ENCODE measurements around the gene PHLPP2.
"Not testable (repeated sequence)": the region's sequence is repeated elsewhere in the genome, so short reads cannot be mapped to it uniquely, and the experiment has no call there.

Gene PHLPP2

DNA sequence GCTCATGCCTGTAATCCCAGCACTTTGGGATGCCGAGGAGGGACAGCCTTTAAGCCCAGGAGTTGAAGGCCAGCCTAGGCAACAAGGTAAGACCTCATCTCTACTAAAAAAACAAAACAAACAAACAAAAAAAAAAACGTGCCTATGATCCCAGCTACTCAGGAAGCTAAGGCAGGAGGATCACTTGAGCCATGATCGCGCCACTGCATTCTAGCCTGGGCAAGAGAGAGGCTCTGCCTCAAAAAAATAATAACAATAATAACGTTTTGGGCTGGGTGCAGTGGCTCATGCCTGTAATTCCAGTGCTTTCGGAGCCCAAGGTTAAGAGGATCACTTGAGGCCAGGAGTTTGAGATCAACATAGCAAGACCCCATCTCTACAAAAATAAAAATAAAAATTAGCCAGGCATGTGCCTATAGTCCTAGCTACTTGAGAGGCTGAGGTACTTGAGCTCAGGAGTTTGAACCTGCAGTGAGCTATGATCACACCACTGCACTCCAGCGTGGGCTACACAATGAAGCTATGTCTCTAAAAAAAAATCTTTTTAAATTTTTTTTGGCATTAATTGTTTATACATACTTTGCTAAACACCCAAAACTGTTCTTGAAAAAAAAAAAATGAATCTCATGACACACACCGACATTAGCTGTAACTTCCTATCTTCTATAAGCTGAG lies 3.3 kb downstream of the PHLPP2 start:
- no peak for DNase-seq (ENCODE audit: low read depth in 2 of 2)

DNA sequence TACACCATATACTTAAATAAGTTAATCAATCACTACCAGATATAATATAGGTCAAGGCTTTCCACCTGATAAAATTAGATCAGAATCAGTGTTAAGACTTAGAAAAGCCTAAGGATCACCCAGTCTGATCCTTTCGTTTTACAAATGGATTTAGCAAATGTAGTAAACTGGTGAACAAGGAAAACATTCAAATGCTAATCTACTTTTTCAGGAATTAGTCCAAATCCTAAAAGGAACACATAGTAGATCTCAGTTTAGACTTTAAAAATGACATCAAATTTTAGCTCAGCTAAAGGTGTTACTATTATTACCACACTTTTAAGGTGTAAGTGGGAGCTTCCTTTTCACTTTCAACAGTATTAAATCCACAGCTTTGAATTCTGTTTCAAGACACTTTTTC lies 12.0 kb downstream of the PHLPP2 start:
- DNase-seq (ENCODE audit: low read depth in 2 of 2): no peak

DNA sequence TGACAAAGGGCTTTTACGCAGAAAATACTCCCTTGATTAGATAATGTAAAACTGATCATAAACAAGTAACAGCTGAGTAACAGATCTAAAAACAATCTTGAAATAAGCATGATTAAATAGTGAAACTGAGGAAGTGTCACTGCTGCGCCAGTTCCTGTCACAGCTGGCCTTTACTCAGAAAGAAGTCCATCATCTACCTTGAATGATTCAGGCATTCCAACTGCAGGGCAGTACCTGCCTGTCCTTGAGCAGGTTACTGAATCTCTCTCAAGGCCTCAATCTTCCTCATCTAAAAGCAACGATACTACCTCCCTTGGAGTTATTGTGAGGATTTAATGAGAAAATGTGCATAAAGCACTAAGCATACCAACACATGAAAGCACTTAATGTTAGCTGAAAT lies 12.7 kb downstream of the PHLPP2 start:
- no peak for DNase-seq (ENCODE audit: low read depth in 2 of 2)

DNA sequence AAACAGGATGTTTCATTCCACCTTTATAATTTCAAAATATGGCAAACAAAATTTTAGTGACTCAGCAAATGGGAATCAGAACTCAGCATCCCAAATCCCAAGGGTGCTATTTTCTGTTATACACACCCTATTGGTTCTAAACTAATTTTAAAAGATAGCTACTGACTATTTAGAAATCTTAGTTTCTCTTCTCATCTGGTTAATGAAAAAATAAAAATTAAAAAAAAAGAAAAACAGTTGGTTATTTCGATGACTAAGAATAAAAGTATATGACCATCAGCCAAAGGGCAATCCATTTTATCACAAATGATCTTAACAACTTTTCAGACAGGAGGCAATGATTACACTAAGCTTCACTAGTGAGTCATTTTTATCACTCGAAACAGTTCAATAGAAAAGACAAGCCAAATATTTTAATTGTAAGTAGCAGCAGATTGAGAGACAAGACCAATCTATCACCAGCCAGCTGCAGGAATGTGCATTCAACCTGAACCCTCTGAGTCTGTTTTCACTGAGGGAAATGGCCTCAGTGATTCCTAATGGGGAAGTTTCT lies 15.2 kb downstream of the PHLPP2 start:
- DNase-seq (ENCODE audit: low read depth in 2 of 2): no peak

DNA sequence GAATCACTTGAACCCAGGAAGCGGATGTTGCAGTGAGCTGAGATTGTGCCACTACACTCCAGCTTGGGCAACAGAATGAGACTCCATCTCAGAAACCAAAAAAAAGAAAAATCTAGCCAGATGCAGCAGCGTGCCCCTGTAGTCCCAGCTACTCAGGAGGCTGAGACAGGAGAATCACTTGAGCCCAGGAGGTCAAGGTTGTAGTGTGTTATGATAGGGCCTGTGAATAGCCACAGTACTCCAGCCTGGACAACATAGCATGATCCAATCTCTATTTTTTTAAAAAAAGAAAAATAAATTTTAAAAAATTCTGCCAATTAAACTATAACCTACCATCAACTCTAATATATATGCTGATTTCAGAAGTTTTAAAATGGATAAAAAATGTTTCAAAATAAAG lies 15.8 kb downstream of the PHLPP2 start:
- DNase-seq (ENCODE audit: low read depth in 2 of 2): no peak

DNA sequence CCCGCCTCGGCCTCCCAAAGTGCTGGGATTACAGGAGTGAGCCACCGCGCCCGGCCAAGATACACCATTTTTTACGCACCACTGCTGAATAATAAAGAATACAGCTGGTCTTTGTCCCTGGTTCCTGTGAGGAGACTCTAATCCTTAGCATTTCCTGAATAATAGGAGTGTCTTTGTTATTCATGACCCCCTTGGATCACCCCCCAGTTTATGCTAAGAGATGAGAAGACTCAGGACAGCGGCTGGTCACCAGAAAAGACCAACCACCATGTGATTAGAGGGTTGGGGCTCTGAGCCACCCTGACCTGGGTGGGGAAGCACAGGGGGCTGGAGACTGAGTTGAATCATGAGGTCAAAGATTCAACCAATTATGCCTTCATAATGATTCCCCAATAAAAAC lies 17.3 kb downstream of the PHLPP2 start:
- no peak for DNase-seq (ENCODE audit: low read depth in 2 of 2)

DNA sequence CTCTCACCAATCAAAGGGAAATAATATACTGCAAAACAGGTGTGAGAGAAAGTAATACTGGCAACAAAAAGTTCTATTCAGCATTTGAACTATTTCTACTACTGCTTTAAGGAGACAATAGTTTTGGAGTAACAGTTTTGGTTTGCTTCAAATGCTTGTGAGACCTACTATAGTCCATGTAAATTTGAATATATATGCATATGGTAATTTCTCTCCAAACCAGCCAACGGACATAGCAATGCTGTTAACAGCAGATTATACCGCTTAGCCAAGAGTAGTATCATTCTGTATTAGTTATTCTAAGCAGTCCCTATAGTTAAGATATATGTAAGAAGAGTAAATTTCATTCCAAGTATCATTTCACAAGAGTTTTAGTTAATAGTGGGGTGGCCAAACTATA lies 18.5 kb downstream of the PHLPP2 start:
- DNase-seq (ENCODE audit: low read depth in 2 of 2): no peak

DNA sequence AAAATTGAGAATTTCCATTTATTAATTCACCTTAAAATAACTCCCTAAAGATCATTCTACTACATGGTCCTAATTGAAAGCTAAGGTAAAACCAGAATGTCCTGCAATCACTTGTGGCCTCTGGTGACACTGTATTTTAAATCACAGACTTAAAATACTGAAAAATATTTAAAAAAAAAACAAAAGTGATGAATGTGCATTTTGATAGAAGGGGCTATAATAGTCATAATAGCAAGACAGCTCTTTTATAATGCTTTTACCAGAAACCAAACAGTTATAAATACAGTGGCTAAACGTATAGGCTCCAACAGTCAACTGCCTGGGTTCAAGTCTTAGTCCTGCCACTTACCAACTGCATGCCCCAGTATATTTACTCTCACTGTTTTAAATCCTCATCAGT lies 21.2 kb downstream of the PHLPP2 start:
- no peak for DNase-seq (ENCODE audit: low read depth in 2 of 2)

DNA sequence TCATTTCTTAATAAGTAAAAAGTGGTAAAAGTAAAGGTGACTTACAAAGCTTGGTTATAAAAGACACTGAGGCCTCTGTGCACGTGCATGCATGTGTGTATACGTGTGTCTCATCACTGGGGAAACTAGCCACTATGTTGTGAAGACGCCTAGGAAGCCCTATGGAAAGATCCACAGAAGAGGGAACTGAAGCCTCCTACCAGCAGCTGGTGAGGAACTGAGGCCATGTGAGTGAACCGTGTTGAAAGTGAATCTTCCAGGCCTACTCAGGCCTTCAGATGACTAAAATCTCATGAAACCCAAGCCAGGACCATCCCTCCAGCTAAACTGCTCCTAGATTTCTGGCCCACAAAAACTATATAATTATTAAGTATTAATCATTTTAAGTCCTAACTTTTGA lies 23.7 kb downstream of the PHLPP2 start:
- no peak for DNase-seq (ENCODE audit: low read depth in 2 of 2)

DNA sequence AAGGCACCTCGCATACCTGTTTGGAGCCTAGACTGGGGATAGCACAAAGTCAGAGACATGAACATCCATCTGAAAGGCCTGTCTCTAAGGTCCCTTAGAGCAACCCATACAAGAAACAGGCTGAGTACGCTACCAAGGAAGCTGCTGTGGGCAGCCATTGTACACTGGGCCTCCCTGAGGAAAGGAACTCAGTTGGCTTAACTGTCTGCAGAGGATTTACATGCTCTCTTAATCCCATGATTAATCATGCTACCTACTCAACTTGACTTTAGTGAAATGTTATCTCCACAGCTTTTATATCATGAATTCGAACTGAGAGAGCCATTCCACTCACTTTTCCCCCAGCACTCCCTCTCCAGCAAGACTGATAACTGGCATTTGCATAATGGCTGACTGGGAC lies 26.0 kb downstream of the PHLPP2 start:
- DNase-seq (ENCODE audit: low read depth in 2 of 2): no peak

DNA sequence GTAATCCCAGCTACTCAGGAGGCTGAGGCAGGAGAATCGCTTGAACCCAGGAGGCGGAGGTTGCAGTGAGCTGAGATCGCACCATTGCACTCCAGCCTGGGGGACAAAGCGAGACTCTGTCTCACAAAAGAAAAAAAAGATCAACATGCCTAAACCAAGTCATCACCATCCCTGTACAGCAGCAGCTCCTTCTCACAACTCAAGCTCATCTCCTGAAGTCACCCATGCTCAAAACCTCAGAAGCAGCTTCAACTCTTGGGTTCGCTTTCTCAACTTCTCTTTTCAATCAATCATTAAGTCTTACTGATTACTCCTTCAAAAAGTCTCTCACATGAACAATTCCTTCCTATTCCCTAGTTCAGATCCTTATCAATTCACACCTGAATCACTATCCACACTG lies 31.3 kb downstream of the PHLPP2 start:
- DNase-seq (ENCODE audit: low read depth in 2 of 2): no peak

DNA sequence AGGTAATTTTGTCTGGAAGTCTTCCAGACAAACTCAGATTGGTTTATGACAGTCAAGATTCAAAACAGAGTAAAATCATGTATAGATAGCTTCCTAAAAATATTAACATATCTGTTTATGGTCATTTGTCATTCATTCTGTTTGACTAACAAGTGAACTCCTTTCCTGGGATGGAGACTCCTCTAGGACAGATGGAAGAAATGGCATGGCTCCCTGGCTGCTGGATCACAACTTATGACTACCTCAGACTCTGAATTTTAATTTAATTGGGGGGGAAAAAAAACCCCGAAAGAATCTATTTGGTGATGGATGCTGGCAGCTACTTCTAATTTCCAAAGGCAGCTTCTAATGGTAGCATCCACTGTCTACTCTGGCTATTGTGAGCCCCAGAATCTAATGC lies 34.6 kb downstream of the PHLPP2 start:
- no peak for DNase-seq (ENCODE audit: low read depth in 2 of 2)

DNA sequence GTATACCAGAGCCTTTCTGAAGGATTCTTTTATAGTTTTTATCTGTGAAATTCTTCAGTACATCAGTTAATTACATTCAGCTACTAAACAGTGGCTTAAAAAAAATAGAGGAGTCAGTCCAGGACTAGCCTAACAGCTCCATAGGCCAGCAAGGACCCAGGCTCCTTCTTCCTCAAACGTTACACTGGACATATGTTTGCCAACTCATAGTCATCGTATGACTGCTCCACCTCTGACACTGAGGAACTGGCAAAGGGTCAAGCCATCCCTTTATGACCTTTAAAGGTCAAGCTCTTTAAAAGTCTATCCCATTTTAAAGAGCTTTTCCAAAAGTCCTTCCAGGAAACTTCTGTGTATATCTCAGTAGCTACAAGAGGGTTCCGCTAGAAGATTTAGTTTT lies 36.6 kb downstream of the PHLPP2 start:
- DNase-seq (ENCODE audit: low read depth in 2 of 2): no peak

DNA sequence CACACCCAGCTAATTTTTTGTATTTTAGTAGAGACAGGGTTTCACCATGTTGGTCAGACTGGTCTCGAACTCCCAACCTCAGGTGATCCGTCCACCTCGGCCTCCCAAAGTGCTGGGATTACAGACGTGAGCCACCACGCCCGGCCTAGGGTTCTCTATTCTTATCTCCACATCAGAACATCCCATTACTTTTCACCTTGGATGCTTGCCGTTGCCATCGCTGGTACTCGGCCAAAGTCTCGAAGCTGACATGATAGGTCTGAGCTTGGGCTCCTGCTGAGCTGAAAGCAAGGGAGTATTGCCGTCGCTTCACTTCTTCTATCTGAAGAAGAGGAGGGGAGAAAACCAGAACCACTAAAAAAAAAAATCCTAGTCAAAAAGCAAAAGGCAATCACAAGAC lies 40.2 kb downstream of the PHLPP2 start:
- not testable (repeated sequence) for DNase-seq (ENCODE audit: low read depth in 2 of 2)

DNA sequence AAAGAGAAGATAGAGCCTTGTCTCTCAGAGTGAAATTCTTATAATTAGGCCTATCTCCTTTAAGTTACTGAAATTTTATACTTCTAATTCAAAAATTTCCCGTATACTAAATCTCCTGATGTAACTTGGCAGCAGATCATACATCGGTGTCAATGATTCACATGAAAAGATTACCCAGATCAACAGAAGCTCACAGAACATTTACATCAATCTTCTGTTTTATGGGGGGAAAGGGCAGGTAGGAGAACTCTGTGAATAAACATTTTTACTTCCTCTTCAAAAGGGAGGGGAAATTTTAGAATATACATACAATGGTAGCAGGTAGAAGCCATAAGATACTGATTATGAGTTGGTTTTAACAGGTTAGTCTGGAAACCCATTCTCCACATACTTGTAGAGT lies 43.1 kb downstream of the PHLPP2 start:
- no peak for DNase-seq (ENCODE audit: low read depth in 2 of 2)

DNA sequence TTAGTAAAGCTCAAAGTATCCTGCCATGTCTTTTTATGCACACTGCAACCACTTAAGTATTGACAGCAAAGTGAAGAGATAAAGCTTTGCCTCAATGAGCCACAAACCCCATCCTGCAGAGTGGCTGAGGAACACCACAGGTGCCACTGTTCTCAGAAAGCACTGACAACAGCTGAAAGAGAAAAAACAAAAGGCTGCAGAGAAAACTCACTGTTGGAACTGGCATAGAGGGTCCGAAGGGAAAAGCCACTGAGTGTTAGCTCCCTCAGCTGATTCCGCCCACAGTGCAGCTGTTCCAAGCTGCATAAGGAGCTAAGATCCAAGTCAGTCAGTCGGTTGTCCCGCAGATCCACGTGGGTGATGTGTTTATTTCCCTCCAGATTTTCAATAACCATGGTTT lies 48.3 kb downstream of the PHLPP2 start:
- DNase-seq (ENCODE audit: low read depth in 2 of 2): no peak

DNA sequence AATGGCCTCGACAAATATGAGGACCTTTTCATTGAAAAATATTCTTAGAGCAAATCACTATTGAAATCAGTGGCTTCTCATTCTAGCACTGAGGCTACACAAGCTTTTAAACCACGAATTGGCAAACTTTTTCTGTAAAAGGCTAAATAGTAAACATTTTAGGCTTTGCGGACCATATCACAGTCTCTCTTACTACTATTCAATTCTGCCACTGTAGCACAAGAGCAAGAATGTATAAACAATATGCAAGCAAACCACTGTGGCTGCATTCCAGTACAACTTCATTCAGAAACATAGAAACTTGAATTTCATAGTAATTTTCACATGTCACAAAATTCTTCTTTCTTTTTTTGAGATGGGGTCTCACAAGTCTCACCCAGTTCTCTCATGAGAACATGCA lies 49.1 kb downstream of the PHLPP2 start:
- DNase-seq (ENCODE audit: low read depth in 2 of 2): no peak

DNA sequence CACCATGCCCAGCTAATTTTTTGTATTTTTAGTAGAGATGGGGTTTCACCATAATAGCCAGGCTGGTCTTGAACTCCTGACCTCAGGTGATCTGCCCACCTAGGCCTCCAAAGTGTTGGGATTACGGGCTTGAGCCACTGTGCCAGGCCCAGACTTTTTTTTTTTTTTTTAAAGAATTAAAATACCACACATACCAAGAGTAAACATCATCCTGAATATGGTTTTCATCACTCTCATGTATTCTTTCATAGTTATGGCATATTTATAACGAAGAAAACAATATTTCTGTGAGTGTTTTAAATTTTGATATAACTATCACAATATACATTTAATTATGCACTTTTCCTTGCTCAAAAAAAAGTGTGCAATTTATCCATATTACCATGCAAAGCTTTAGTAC lies 50.3 kb downstream of the PHLPP2 start:
- DNase-seq (ENCODE audit: low read depth in 2 of 2): no peak

DNA sequence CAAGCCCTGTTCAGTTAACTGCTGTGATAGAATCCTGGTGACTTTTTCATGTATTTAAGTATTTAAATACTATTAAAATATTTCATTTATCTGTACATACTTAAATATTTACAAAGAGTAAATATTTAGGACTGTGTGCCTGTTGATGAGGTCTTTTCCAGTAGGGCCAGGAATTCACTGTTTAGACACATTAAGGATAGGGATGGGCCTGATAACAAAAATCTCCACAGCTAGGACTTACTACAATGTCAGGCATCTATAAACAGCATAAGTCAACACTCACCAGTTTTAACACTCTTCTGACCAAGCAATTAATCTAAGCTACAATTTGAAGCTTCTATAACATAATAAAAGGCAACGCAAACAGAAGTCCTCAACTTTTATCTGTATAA lies 50.9 kb downstream of the PHLPP2 start:
- no peak for DNase-seq (ENCODE audit: low read depth in 2 of 2)

DNA sequence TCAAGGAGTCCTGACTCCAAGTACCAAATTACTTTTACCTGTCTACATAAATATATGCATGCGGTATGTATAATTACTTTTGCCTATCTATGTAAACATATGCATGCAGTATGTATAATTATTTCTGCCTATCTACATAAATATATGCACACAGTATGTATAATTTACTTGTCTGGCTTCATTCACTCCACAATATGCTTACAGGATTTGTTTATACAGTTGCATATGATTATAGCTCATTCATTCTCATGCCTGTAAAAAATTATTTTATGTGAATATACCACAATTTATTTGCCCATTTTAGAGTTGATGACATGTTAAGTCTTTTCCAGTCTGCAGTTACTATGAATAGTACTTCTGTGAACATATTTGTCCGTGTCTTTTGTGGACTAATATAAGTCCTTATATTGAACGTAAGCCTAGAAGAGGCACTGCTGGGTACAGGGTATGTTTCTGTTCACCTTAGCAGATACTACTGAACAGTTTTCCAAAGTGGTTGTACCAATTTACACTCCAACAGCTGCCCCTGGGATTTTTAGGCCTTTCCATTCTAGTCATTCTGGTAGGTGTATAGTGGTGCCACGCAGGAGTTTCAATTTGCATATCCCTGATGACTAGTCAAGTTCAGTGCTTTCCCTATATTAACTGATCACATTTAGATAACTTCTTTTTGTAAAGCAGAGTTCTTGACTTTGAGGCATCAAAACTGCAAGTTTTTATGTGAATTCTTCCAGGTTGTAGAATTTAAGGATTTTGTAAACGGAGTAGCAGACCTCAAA lies 51.5 kb downstream of the PHLPP2 start:
- no peak for DNase-seq (ENCODE audit: low read depth in 2 of 2)

DNA sequence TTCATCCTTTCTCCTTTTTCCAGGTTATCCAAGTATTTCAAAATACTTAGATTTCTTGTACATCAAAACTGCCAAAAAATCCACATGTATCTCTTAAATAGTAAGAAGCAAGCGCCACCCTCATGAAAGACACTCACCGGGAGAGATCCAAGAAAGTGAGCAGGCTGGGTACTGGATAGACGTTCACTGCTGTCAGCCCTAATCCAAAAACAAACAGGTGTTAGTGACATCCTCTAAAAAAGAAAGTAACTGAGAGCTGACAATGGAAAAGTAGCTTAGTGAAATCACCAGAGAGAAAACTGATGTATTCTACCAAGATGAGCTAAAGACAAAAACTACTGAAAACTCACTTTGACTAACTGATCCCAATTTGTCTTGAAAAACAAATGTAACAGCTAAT lies 52.4 kb downstream of the PHLPP2 start:
- DNase-seq (ENCODE audit: low read depth in 2 of 2): no peak

DNA sequence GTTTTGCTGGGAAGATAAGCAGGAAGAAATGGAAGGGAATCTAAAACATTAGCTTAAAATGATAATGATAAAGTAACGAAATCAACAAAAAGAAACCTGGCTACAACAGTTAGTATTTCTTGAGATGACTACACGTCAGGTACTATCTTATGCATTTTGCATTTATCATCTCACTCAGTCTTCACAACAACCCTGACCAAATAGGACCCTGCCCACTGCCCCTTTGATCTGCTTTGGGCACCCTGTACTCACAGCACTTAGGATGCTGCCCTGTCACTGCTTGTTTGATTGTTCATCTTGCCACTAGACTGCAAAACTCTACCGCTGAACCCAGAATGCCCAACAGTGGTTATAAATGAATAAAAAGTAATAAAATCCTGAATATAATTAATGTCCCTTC lies 53.3 kb downstream of the PHLPP2 start:
- no peak for DNase-seq (ENCODE audit: low read depth in 2 of 2)

DNA sequence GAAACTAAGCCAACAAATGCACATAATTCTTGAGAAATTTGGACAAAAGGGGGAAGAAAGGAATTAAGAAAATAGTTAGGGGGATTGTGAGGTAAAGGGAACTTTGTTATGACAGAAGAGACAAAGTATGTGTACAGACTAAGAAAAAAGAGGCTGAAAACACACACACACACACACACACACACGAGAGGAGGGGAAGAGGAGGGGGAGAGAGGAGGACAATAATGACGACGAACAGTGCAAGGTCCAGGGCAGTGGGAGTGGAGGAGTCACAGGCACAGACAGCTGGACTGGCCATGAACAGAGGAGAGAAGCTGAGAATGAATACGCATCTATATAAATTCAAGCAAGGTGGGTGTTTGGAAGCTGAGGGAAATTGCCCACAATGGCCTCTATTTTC lies 54.0 kb downstream of the PHLPP2 start:
- DNase-seq (ENCODE audit: low read depth in 2 of 2): no peak
